Stomach (tissue), 4 donors: ENCODE measurements around the gene ACIN1.

ENCODE experiments used
- EP300 ChIP-seq: sonication (generic); formaldehyde crosslinking; IDR thresholded peaks from one replicate; pipeline ENCODE4 v1.6.1; 2017; ENCODE audit warnings: antibody characterized with exemption
- TF ChIP-seq, protein P1 (sequence below), 7 experiments: fragments of 450-650 bp in 4 of 7; fragments of 200-600 bp in 3 of 7; sonication (generic) in 3 of 7; IDR thresholded peaks; one replicate each; pipeline ENCODE4 v1.5.1; 2016 to 2019; ENCODE audit warnings: antibody characterized with exemption in 7 of 7, control low read depth in 2 of 7, mild to moderate bottlenecking in 1 of 7

DNA sequence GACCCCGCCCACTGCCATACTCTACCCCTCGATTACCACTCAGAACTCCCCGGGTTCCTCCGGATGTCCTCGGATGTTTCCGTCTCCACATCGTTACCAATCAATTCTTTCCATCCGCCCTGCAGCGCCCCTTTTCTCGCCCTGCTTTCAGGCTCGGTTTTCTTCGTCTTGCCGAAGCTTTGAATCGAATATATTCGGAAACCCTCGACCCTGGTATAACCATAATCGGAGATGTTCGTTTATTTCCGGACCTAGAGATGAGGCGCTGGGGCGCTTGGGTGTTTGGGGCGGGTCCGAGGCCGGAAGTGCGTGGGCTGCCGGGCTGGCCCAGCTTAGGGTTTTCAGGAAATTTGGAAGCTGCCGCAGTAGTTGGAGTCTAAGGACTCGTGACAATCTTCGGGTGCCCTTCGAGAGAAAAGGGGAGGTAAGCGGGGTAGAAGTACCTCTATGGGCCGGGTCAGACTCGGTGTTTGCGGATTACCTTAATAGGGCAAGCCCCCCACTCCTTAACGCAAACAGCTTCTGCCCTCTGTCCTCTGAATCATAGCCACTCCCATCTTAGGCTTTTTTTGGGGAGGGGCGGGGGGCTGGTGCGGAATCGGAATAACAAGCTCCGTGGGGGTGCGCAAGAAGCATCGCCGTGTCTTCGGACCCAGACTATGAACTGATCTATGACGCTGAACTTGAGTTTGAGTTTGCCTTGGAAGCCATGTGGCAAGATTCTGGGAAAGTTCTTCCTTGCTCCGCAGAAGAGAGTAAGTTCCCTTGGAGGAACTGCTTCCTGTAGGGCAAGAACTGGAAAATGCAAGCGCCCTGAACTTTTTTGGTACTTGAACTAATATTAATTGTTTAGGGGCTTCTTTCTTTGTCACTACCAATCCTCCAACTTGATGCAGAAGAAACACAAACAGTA is 516 bp upstream of the ACIN1 start, which contains the start of gene C14orf119:
- TF ChIP-seq, protein P1, sequence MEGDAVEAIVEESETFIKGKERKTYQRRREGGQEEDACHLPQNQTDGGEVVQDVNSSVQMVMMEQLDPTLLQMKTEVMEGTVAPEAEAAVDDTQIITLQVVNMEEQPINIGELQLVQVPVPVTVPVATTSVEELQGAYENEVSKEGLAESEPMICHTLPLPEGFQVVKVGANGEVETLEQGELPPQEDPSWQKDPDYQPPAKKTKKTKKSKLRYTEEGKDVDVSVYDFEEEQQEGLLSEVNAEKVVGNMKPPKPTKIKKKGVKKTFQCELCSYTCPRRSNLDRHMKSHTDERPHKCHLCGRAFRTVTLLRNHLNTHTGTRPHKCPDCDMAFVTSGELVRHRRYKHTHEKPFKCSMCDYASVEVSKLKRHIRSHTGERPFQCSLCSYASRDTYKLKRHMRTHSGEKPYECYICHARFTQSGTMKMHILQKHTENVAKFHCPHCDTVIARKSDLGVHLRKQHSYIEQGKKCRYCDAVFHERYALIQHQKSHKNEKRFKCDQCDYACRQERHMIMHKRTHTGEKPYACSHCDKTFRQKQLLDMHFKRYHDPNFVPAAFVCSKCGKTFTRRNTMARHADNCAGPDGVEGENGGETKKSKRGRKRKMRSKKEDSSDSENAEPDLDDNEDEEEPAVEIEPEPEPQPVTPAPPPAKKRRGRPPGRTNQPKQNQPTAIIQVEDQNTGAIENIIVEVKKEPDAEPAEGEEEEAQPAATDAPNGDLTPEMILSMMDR (IDR thresholded peaks at IDR 0.05) = no peak
- no peak for TF ChIP-seq EP300
